K562 (cell line): ENCODE measurements around the gene TAF12. TPM values are rescaled to one million over a fixed set of nuclear protein-coding genes. Genes with fewer than 3 reads are reported as not detected.

Experiments
- ATF7 ChIP-seq: fragments of 450-650 bp; IDR thresholded peaks from 2 replicates; pipeline ENCODE4 v1.7.1; 2014; ENCODE audit warnings: mild to moderate bottlenecking, moderate library complexity
- ESRRA ChIP-seq: fragments of 450-650 bp; IDR thresholded peaks from 2 replicates; pipeline ENCODE4 v1.6.1; 2014; ENCODE audit warnings: low read depth, mild to moderate bottlenecking, moderate library complexity, borderline replicate concordance
- FOXM1 ChIP-seq, 2 experiments: fragments of 450-650 bp in 1 of 2; sonication (generic) in 1 of 2; formaldehyde crosslinking in 1 of 2; IDR thresholded peaks; 2 replicates each; pipeline versions ENCODE4 v1.6.1 to v1.9.0; 2017 to 2022; ENCODE audit warnings: low read depth in 2 of 2, mild to moderate bottlenecking in 2 of 2, missing genetic modification reagents in 1 of 2, moderate library complexity in 1 of 2
- GTF2F1 ChIP-seq: IDR thresholded peaks from 2 replicates; pipeline ENCODE4 v1.6.1; 2011; ENCODE audit warnings: low read depth, low read length, improper control_type of control experiment
- HNRNPK ChIP-seq: fragments of 200-400 bp; formaldehyde crosslinking; IDR thresholded peaks from one replicate; pipeline ENCODE4 v1.6.1; 2018; ENCODE audit warnings: mild to moderate bottlenecking, low read depth, low read length; ENCODE audit not compliant: poor library complexity, severe bottlenecking
- NR4A1 ChIP-seq, 2 experiments: fragments of 250-450 bp in 1 of 2; fragments of 450-650 bp in 1 of 2; sonication (Bioruptor Pico) in 1 of 2; IDR thresholded peaks; 2 replicates each; pipeline versions ENCODE4 v1.4.0 to v1.6.1; 2016 to 2020; ENCODE audit warnings: mild to moderate bottlenecking in 2 of 2, missing compliant biosample characterization in 1 of 2, missing genetic modification characterization in 1 of 2, moderate library complexity in 1 of 2
- POLR2B ChIP-seq: fragments of 450-650 bp; IDR thresholded peaks from 2 replicates; pipeline ENCODE4 v1.6.1; 2018; ENCODE audit warnings: low read depth; ENCODE audit not compliant: partially characterized antibody
- POLR2G ChIP-seq: fragments of 200-400 bp; formaldehyde crosslinking; IDR thresholded peaks from 2 replicates; pipeline ENCODE4 v1.6.1; 2017; ENCODE audit warnings: low read depth, mild to moderate bottlenecking, antibody characterized with exemption, low read length, moderate library complexity
- PRDM10 ChIP-seq: fragments of 450-650 bp; IDR thresholded peaks from 2 replicates; pipeline ENCODE4 v1.6.1; 2018; ENCODE audit not compliant: partially characterized antibody
- TBL1XR1 ChIP-seq, 2 experiments: IDR thresholded peaks; 2 replicates each; pipeline ENCODE4 v1.6.1; 2012; ENCODE audit warnings: improper control_type of control experiment in 2 of 2, low read length in 2 of 2, mild to moderate bottlenecking in 1 of 2
- TFE3 ChIP-seq: fragments of 450-650 bp; formaldehyde crosslinking; IDR thresholded peaks from 2 replicates; pipeline ENCODE4 v1.4.0; 2020; ENCODE audit warnings: mild to moderate bottlenecking, mixed read lengths
- ZFP91 ChIP-seq: sonication (generic); formaldehyde crosslinking; IDR thresholded peaks from 2 replicates; pipeline ENCODE4 v1.8.0; 2022; ENCODE audit warnings: mild to moderate bottlenecking, missing genetic modification reagents
- polyA plus RNA-seq, 8 experiments: library from polyadenylated mRNA; depleted of rRNA in 4 of 8; stranded (reverse) in 5 of 8; unstranded in 3 of 8; fragments of >200 nt; fragmentation: Nextera tagmentation in 2 of 8; fragmentation: Illumina TruSeq in 1 of 8; extraction: Ambion mirVana in 2 of 8; extraction: Trizol in 1 of 8; gene quantifications; 2 replicates each; pipeline versions ENCODE4 v1.2.1 to v1.2.3, GENCODE V29; 2011 to 2014; ENCODE audit warnings: inconsistent platforms in 1 of 8, missing spikeins in 1 of 8
- total RNA-seq, 7 experiments: library from RNA; depleted of rRNA in 6 of 7; stranded (reverse); fragments of >200 nt in 6 of 7; fragmentation: Illumina TruSeq in 2 of 7; extraction: Trizol in 2 of 7; gene quantifications; 2 replicates each; pipeline versions ENCODE4 v1.2.1 to v1.2.3, GENCODE V29; 2011 to 2021; ENCODE audit warnings: low replicate concordance in 1 of 7
- TF ChIP-seq, protein P1 (sequence below), 2 experiments: fragments of 250-450 bp in 1 of 2; fragments of 450-650 bp in 1 of 2; sonication (Bioruptor Pico) in 1 of 2; IDR thresholded peaks; 2 replicates each; pipeline versions ENCODE4 v1.6.1 to v1.8.0; 2016 to 2021; ENCODE audit warnings: mild to moderate bottlenecking in 2 of 2, moderate library complexity in 2 of 2, missing compliant biosample characterization in 1 of 2, missing genetic modification characterization in 1 of 2
- TF ChIP-seq, protein P2 (sequence below): IDR thresholded peaks from 2 replicates; pipeline ENCODE4 v1.6.1; 2011; ENCODE audit warnings: borderline replicate concordance, low read depth, mild to moderate bottlenecking, moderate library complexity, low read length; ENCODE audit not compliant: insufficient read depth, poor library complexity, severe bottlenecking

Gene TAF12
- total and polyA plus RNA-seq, 9 of the 15 experiments (the other 6 are each of a cell fraction or from before 2014, with no cell fraction given) = 31.6 to 89.0 (median 50.5) TPM

DNA sequence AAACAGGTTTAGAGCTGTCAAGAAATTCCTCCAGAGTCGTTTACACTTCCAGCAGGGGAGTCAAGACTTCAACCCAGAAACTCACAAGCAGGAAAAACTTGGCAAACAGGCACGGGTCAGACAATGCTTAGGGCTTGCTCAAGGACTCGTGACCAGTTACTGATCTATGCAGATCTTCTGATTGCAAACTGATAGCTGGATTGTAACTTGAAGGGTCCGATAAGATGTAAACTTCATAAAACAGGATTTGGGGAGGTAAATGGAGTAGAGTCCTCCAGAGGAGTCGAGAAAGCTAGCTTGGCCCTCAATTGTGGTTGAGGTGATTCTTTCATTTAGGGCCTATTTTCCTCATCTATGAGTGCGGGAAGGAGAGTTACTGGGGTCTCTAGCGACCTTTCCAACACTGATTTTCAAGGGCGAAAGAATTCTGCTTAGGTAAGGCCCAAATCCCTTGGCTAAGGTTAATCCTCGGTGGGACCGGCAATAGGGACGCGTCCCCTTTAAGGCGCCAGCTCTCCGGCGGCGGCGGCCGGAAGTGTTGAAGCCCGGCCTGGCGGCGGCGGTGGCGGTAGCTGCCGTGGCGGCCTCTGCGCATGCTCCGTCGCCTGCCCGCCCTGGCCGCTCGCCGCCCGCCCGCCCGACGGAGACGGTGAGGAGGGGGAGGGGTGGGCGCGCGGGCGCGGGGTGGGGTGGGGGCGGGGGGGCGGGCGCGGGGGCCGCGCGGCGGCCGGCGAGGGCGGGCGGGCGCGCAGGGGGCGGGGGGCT lies 25.5 kb upstream of the TAF12 start, which contains the start of gene GMEB1 (continued):
- TF ChIP-seq PRDM10 = peak; percentile 61
- TF ChIP-seq ATF7 = peak; percentile 16; the same call in 1 of the 2 replicates
- TF ChIP-seq, protein P1, sequence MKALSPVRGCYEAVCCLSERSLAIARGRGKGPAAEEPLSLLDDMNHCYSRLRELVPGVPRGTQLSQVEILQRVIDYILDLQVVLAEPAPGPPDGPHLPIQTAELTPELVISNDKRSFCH (CRISPR knock-in tag; IDR thresholded peaks at IDR 0.05) = no peak
- TF ChIP-seq, protein P1 (tag; IDR thresholded peaks at IDR 0.05) = peak; percentile 76
- TF ChIP-seq, protein P2, sequence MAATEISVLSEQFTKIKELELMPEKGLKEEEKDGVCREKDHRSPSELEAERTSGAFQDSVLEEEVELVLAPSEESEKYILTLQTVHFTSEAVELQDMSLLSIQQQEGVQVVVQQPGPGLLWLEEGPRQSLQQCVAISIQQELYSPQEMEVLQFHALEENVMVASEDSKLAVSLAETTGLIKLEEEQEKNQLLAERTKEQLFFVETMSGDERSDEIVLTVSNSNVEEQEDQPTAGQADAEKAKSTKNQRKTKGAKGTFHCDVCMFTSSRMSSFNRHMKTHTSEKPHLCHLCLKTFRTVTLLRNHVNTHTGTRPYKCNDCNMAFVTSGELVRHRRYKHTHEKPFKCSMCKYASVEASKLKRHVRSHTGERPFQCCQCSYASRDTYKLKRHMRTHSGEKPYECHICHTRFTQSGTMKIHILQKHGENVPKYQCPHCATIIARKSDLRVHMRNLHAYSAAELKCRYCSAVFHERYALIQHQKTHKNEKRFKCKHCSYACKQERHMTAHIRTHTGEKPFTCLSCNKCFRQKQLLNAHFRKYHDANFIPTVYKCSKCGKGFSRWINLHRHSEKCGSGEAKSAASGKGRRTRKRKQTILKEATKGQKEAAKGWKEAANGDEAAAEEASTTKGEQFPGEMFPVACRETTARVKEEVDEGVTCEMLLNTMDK = peak; percentile 72
- TF ChIP-seq TBL1XR1 (IDR thresholded peaks at IDR 0.05; ENCODE audit: low read length in 2 of 2) = 0 out of 4 replicates have a peak, but pooled peaks of 1 of the 2 experiments have one; percentile 42
- 0 out of 2 replicates have a peak, but pooled peaks have one; percentile 35 for TF ChIP-seq GTF2F1
- TF ChIP-seq TFE3 (CRISPR knock-in tag) = peak; percentile 61
- TF ChIP-seq ESRRA = peak; percentile 71
- TF ChIP-seq POLR2G = peak; percentile 69
- no peak for TF ChIP-seq HNRNPK
- peak; percentile 99 for TF ChIP-seq ZFP91 (CRISPR knock-in tag)
- peak; percentile 57 for TF ChIP-seq FOXM1 (IDR thresholded peaks at IDR 0.05; ENCODE audit: low read depth)
- no peak for TF ChIP-seq FOXM1 (CRISPR knock-in tag; IDR thresholded peaks at IDR 0.05; ENCODE audit: low read depth)
- TF ChIP-seq POLR2B = peak; percentile 40
- no peak for TF ChIP-seq NR4A1 (CRISPR knock-in tag; IDR thresholded peaks at IDR 0.05)
- TF ChIP-seq NR4A1 (tag; IDR thresholded peaks at IDR 0.05) = peak; percentile 41; the same call in 1 of the 2 replicates
